K562 (cell line): ENCODE results near the gene PALLD. TPM values are rescaled to one million over a fixed set of nuclear protein-coding genes. Genes with fewer than 3 reads are reported as not detected.

Source experiments
- ATAC-seq: fragments of 200-7000 bp; cut with Tn5 transposase; 3 replicates; pipeline ENCODE4 v1.9.1; 2020; ENCODE audit warnings: moderate library complexity
- BruUV-seq: library from RNA; stranded (reverse); fragments of 400-500 nt; replicated peaks from 2 replicates; lab custom pipeline; 2021; lab: Mats Ljungman, UMichigan
- CTCF ChIA-PET: fragments of 300-600 bp; formaldehyde crosslinking; extraction: SDS; loops from one replicate; lab custom pipeline; 2021; ENCODE audit warnings: low intra/inter-chr PET ratio; lab: Yijun Ruan, JAX
- POLR2A ChIA-PET: fragments of 300-600, 350-650 bp; sonication (Branson Sonifier 250); formaldehyde crosslinking; extraction: SDS; loops from one replicate; lab custom pipeline; 2021; ENCODE audit warnings: antibody characterized with exemption, inconsistent platforms; lab: Yijun Ruan, JAX
- DNase-seq, 4 experiments: peaks; one replicate each; pipeline versions ENCODE4 v3.0.0 to v3.0.0-alpha.2; 2011 to 2018; ENCODE audit warnings: low spot score in 3 of 4, mixed read lengths in 3 of 4; ENCODE audit errors: extremely low read depth in 1 of 4
- FAIRE-seq: peaks from 2 replicates; lab custom pipeline; 2011; peaks lifted over from hg19 to GRCh38; lab: Jason Lieb, UNC
- H2AFZ ChIP-seq: 2 replicates; pipeline ENCODE4 v1.6.0; 2011; ENCODE audit warnings: low read depth, low read length, control low read depth, inconsistent platforms
- H3K27ac ChIP-seq: fragments of 200-600 bp; 3 replicates; pipeline ENCODE4 v1.8.0; 2011; ENCODE audit warnings: low read depth, mild to moderate bottlenecking, control low read depth, inconsistent platforms, low read length, moderate library complexity, mixed read lengths; ENCODE audit errors: extremely low read depth
- H3K27me3 ChIP-seq, 2 experiments: fragments of 300-600 bp in 1 of 2; 2 replicates in 1 of 2; 3 replicates in 1 of 2; pipeline versions ENCODE4 v1.6.0 to v1.8.0; 2011; ENCODE audit warnings: inconsistent platforms in 2 of 2, low read length in 2 of 2, mild to moderate bottlenecking in 1 of 2, mixed read lengths in 1 of 2, moderate library complexity in 1 of 2; ENCODE audit not compliant: control insufficient read depth in 2 of 2, insufficient read depth in 2 of 2
- H3K36me3 ChIP-seq: fragments of 300-600 bp; 3 replicates; pipeline ENCODE4 v1.8.0; 2011; ENCODE audit warnings: mild to moderate bottlenecking, low read length, inconsistent platforms; ENCODE audit not compliant: control insufficient read depth, insufficient read depth
- H3K4me1 ChIP-seq, 2 experiments: fragments of 200-600 bp in 1 of 2; replicated peaks in 1 of 2; 2 replicates in 1 of 2; 3 replicates in 1 of 2; pipeline versions ENCODE4 v1.5.1 to v1.8.0; 2011; ENCODE audit warnings: inconsistent platforms in 2 of 2, low read length in 2 of 2, mild to moderate bottlenecking in 1 of 2, mixed read lengths in 1 of 2, moderate library complexity in 1 of 2; ENCODE audit not compliant: control insufficient read depth in 2 of 2, insufficient read depth in 2 of 2
- H3K4me2 ChIP-seq: 2 replicates; pipeline ENCODE4 v1.6.1; 2011; ENCODE audit warnings: low read length, control low read depth, inconsistent platforms, mixed read lengths; ENCODE audit not compliant: insufficient read depth
- H3K4me3 ChIP-seq: fragments of 200-600 bp; sonication (generic), shearing (Covaris generic); 2 replicates; pipeline ENCODE4 v1.5.1; 2016; ENCODE audit warnings: control low read depth, inconsistent platforms
- H3K79me2 ChIP-seq: fragments of 200-600 bp; 3 replicates; pipeline ENCODE4 v1.8.0; 2011; ENCODE audit warnings: low read length, inconsistent platforms; ENCODE audit not compliant: control insufficient read depth, insufficient read depth
- H3K9ac ChIP-seq, 2 experiments: 2 replicates each; pipeline versions ENCODE4 v1.6.0 to v1.6.1; 2011; ENCODE audit warnings: low read depth in 2 of 2, low read length in 2 of 2, control low read depth in 1 of 2, inconsistent platforms in 1 of 2, mild to moderate bottlenecking in 1 of 2, mixed read lengths in 1 of 2; ENCODE audit not compliant: insufficient read depth in 1 of 2
- H3K9me1 ChIP-seq: one replicate; pipeline ENCODE4 v1.6.0; 2011; ENCODE audit warnings: inconsistent platforms, mild to moderate bottlenecking, low read length, moderate library complexity; ENCODE audit not compliant: control insufficient read depth, insufficient read depth
- H3K9me3 ChIP-seq: replicated peaks from 2 replicates; pipeline ENCODE4 v1.5.1; 2011; ENCODE audit warnings: low read depth, low read length, inconsistent platforms; ENCODE audit not compliant: control insufficient read depth, insufficient read depth
- H4K20me1 ChIP-seq: replicated peaks from 2 replicates; pipeline ENCODE4 v1.6.1; 2011; ENCODE audit warnings: low read length, inconsistent platforms, mixed read lengths; ENCODE audit not compliant: control insufficient read depth, insufficient read depth
- ARID1B ChIP-seq: fragments of 450-650 bp; IDR thresholded peaks from 2 replicates; pipeline ENCODE4 v1.6.1; 2016; ENCODE audit warnings: antibody characterized with exemption, mild to moderate bottlenecking, inconsistent platforms
- KAT8 ChIP-seq: fragments of 450-650 bp; IDR thresholded peaks from 2 replicates; pipeline ENCODE4 v1.6.1; 2016; ENCODE audit warnings: low read depth, mild to moderate bottlenecking
- KHSRP ChIP-seq: fragments of 450-650 bp; IDR thresholded peaks from 2 replicates; pipeline ENCODE4 v1.6.1; 2017
- RFX5 ChIP-seq: IDR thresholded peaks from 2 replicates; pipeline ENCODE4 v1.6.1; 2011; ENCODE audit warnings: low read depth, mild to moderate bottlenecking, improper control_type of control experiment, low read length
- TAL1 ChIP-seq: fragments of 450-650 bp; IDR thresholded peaks from 2 replicates; pipeline ENCODE4 v1.6.1; 2016; ENCODE audit warnings: mild to moderate bottlenecking
- TRIM24 ChIP-seq, 2 experiments: fragments of 450-650 bp; IDR thresholded peaks; 2 replicates each; pipeline ENCODE4 v1.6.1; 2016
- ZFP1 ChIP-seq: fragments of 450-650 bp; formaldehyde crosslinking; IDR thresholded peaks from 2 replicates; pipeline ENCODE4 v1.4.0; 2020; ENCODE audit warnings: mild to moderate bottlenecking, mixed read lengths
- WGBS: fragments of 100-300 bp; shearing (Covaris generic); methylation state at CpG from one replicate; pipeline ENCODE4 v1.1.6; 2016; ENCODE audit warnings: low coverage, mixed read lengths; ENCODE audit not compliant: insufficient coverage; ENCODE audit errors: missing lambda C conversion rate; 5-methylcytosine and 5-hydroxymethylcytosine counted together
- in situ Hi-C: fragments of 300-500 bp; cut with MboI; formaldehyde crosslinking; loops from 4 replicates; pipeline ENCODE4 v1.15.0; 2018; ENCODE audit warnings: inconsistent platforms, mixed read lengths
- intact Hi-C: fragments of 100-400 bp; cut with micrococcal nuclease; formaldehyde crosslinking; loops from 2 replicates; pipeline ENCODE4 v1.14.2; 2022
- polyA plus RNA-seq, 8 experiments: library from polyadenylated mRNA; depleted of rRNA in 4 of 8; stranded (reverse) in 5 of 8; unstranded in 3 of 8; fragments of >200 nt; fragmentation: Nextera tagmentation in 2 of 8; fragmentation: Illumina TruSeq in 1 of 8; extraction: Ambion mirVana in 2 of 8; extraction: Trizol in 1 of 8; gene quantifications; 2 replicates each; pipeline versions ENCODE4 v1.2.1 to v1.2.3, GENCODE V29; 2011 to 2014; ENCODE audit warnings: inconsistent platforms in 1 of 8, missing spikeins in 1 of 8
- total RNA-seq, 7 experiments: library from RNA; depleted of rRNA in 6 of 7; stranded (reverse); fragments of >200 nt in 6 of 7; fragmentation: Illumina TruSeq in 2 of 7; extraction: Trizol in 2 of 7; gene quantifications; 2 replicates each; pipeline versions ENCODE4 v1.2.1 to v1.2.3, GENCODE V29; 2011 to 2021; ENCODE audit warnings: low replicate concordance in 1 of 7
- TF ChIP-seq, protein P1 (sequence below): fragments of 250-450 bp; sonication (Bioruptor Pico); IDR thresholded peaks from 2 replicates; pipeline ENCODE4 v1.5.0; 2020; ENCODE audit warnings: mild to moderate bottlenecking

Gene PALLD
- total and polyA plus RNA-seq, 9 of the 15 experiments (the other 6 are each of a cell fraction or from before 2014, with no cell fraction given), result 0.01 to 0.35 (median 0.06) TPM; not detected in 3

DNA sequence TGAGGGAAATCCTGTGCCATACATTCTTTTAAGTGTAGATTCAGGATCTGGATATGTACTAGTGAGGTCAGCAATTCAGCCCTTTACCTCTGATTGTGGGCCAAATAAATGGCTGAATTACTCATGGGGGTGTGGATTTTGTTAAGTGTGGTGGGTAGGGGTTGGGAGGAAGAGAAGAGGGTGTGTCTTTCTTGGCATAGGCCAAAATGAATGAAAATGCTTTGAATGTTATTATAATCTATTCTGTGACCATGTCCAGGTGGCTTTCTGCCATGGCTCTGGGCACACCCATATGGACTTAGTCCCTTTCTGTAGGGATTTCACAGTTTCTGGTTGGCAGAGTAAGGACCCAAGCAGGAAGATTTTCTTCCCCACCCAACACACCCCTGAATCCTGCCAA, 268.9 kb downstream of the PALLD start (continued):
- TF ChIP-seq, protein P1, sequence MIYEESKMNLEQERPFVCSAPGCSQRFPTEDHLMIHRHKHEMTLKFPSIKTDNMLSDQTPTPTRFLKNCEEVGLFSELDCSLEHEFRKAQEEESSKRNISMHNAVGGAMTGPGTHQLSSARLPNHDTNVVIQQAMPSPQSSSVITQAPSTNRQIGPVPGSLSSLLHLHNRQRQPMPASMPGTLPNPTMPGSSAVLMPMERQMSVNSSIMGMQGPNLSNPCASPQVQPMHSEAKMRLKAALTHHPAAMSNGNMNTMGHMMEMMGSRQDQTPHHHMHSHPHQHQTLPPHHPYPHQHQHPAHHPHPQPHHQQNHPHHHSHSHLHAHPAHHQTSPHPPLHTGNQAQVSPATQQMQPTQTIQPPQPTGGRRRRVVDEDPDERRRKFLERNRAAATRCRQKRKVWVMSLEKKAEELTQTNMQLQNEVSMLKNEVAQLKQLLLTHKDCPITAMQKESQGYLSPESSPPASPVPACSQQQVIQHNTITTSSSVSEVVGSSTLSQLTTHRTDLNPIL, result no peak

DNA sequence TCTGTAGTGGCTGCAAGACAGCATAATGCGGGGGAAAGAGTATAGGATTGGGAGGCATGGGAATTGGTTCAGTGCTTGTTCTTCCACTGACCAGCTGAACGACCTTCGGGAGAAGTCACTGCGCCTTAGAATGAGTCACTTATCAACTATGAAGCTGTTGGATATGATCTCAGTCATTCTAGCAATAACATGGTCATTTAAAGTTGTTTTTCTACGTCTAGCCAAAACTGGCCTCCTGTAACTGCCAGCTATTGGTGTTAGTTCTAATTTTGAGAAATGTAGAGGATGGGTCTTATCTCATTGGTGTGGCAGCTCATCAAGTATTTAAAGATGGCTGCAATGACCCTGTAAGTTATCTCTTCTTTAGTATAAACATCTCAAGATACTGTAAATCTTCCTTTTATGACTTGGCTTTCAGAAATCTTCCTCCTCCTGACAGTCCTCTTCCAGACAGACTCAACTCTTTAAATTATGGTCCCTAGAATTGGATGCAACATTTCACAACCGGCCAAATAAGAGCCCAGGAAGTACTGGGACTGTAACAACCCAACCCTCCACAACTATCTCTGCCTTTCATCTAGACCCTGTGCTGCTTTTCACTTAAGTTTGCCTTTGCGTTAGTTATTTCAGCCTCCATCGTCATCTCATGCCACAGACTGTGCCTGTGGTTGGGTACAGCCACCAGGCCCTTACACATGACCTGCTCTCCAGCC, 269.9 kb downstream of the PALLD start:
- ChIA-PET CTCF (no interaction called here), POLR2A (no interaction called here)
- peaks cover 0 to 4% of the 10 kb centered on the region in 2 experiments; a peak in 1 of 5 replicates for H3K27me3 ChIP-seq
- no peaks in the 10 kb centered on the region for H4K20me1 ChIP-seq
- in situ Hi-C loops, result no loop called here
- no peak overlapping the region for H3K4me2 ChIP-seq
- no peaks in the 10 kb centered on the region for H3K9me1 ChIP-seq
- H3K36me3 ChIP-seq, result no peaks in the 10 kb centered on the region
- H3K79me2 ChIP-seq, result no peaks in the 10 kb centered on the region
- intact Hi-C loops, result no loop called here
- no peak overlapping the region for H3K27ac ChIP-seq
- no peak for DNase-seq
- no peaks in the 10 kb centered on the region; a peak in 1 of 5 replicates for H3K4me1 ChIP-seq
- 0% methylated on average over 6 of the region's 8 CpGs for WGBS
- FAIRE-seq, result no peak
- BruUV-seq, result no TSS peak
- no peak overlapping the region for H2AFZ ChIP-seq
- no peak for ATAC-seq
- H3K9me3 ChIP-seq, result no peaks in the 10 kb centered on the region
- TF ChIP-seq TAL1 (no peak), KAT8 (no peak), RFX5 (no peak), KHSRP (no peak), ARID1B (no peak), ZFP1 (CRISPR knock-in tag) (no peak), TRIM24 (IDR thresholded peaks at IDR 0.05) (no peak)
- no peak overlapping the region for H3K9ac ChIP-seq
- no peak overlapping the region for H3K4me3 ChIP-seq
